HG02678 (cell line): ENCODE results near the gene IVNS1ABP.
"Not testable (repeated sequence)": the region's sequence is repeated elsewhere in the genome, so short reads cannot be mapped to it uniquely, and the experiment has no call there.

ENCODE experiments used
- ATAC-seq: cut with Tn5 transposase; IDR thresholded peaks from one replicate; pipeline ENCODE4 v1.9.1; 2021; ENCODE audit warnings: mild to moderate bottlenecking, moderate library complexity; ENCODE audit not compliant: unreplicated experiment

IVNS1ABP gene

GRCh38 chr1:185257950-185258208, 59.2 kb downstream of the IVNS1ABP start:
- no peak for ATAC-seq

- ATAC-seq, result not testable (repeated sequence)
These were observed 59.7 kb downstream of the IVNS1ABP start for GRCh38 chr1:185257116-185257949.

GRCh38 chr1:185255595-185255994, 61.4 kb downstream of the IVNS1ABP start:
- ATAC-seq, result not testable (repeated sequence)

GRCh38 chr1:185252404-185252803, 64.6 kb downstream of the IVNS1ABP start:
- ATAC-seq, result not testable (repeated sequence)

GRCh38 chr1:185251928-185252327, 65.1 kb downstream of the IVNS1ABP start:
- ATAC-seq, result not testable (repeated sequence)

- no peak for ATAC-seq
These were observed 67.0 kb downstream of the IVNS1ABP start for GRCh38 chr1:185250063-185250462.

- ATAC-seq, result no peak
These were observed 67.5 kb downstream of the IVNS1ABP start for GRCh38 chr1:185249563-185249962.
